ENCODE results near the gene TMEM255A. TPM values are rescaled to one million over a fixed set of nuclear protein-coding genes. Genes with fewer than 3 reads are reported as not detected.

The TMEM255A gene
- polyA plus RNA-seq, 1 donor (not counting 4 experiments of a cell fraction or from before 2014, with no cell fraction given): 0.03 TPM

DNA sequence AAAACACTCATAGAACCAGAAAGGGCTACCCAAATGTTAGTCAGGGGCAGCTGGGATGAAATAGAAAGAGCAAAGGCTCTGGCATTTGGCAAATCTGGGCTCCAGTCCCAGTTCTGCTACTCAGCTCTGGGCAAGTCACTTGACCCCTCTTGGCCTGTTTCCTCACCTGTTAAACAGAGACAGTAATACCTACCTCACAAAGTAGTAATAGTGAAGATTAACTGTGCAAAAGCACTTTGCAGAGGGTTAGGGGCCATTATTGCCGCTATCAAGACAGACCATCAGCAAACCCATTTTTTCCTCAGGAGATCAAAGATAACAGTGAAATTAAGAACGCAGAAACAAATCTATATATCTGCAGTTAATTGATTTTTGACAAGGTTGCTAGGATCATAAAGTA is 40.0 kb downstream of the TMEM255A start:
- peaks cover 5% of the 10 kb centered on the region for H3K4me1 ChIP-seq (ENCODE audit: control insufficient read depth, extremely low read depth, insufficient read depth, low read length)
- H3K9me3 ChIP-seq (ENCODE audit: control insufficient read depth, low read depth, low read length): no peaks in the 10 kb centered on the region
- DNase-seq (ENCODE audit: low read depth, low spot score): no peak
- H3K27ac ChIP-seq (ENCODE audit: control insufficient read depth, insufficient read depth, low read length): no peak overlapping the region
- no peaks in the 10 kb centered on the region for H4K20me1 ChIP-seq (ENCODE audit: control insufficient read depth, extremely low read depth, insufficient read depth, low read length)
- H3K4me2 ChIP-seq (ENCODE audit: control insufficient read depth, extremely low read depth, insufficient read depth, low read depth, low read length): no peak overlapping the region
- dilution Hi-C loops (cut with MboI; ENCODE audit: extremely low pct_ligation_motif_present, low sequenced_read_pairs): no loop called here
- TF ChIP-seq, protein P1, sequence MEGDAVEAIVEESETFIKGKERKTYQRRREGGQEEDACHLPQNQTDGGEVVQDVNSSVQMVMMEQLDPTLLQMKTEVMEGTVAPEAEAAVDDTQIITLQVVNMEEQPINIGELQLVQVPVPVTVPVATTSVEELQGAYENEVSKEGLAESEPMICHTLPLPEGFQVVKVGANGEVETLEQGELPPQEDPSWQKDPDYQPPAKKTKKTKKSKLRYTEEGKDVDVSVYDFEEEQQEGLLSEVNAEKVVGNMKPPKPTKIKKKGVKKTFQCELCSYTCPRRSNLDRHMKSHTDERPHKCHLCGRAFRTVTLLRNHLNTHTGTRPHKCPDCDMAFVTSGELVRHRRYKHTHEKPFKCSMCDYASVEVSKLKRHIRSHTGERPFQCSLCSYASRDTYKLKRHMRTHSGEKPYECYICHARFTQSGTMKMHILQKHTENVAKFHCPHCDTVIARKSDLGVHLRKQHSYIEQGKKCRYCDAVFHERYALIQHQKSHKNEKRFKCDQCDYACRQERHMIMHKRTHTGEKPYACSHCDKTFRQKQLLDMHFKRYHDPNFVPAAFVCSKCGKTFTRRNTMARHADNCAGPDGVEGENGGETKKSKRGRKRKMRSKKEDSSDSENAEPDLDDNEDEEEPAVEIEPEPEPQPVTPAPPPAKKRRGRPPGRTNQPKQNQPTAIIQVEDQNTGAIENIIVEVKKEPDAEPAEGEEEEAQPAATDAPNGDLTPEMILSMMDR (optimal IDR thresholded peaks at IDR 0.05 in 1 of 3, IDR thresholded peaks at IDR 0.05 in 1 of 3, conservative IDR thresholded peaks at IDR 0.05 in 1 of 3; ENCODE audit: extremely low read depth in 1 of 3, insufficient read depth in 2 of 3, low read length in 3 of 3): no peak
- TF ChIP-seq EZH2 (IDR thresholded peaks at IDR 0.05; ENCODE audit: low read length): no peak
- H2AFZ ChIP-seq (ENCODE audit: control insufficient read depth, low read length): no peak overlapping the region
- no peaks in the 10 kb centered on the region for H3K79me2 ChIP-seq (ENCODE audit: control insufficient read depth, insufficient read depth, low read length)
- no peak overlapping the region for H3K4me3 ChIP-seq (ENCODE audit: control insufficient read depth in 2 of 3, extremely low read depth in 1 of 3, insufficient read depth in 2 of 3, low read depth in 1 of 3, low read length in 3 of 3)
- no peaks in the 10 kb centered on the region for H3K9me1 ChIP-seq (ENCODE audit: control insufficient read depth, extremely low read depth, insufficient read depth, low read length)
- H3K36me3 ChIP-seq (ENCODE audit: control insufficient read depth in 2 of 2, extremely low read depth in 1 of 2, insufficient read depth in 2 of 2, low read length in 2 of 2): no peaks in the 10 kb centered on the region
- no peak overlapping the region for H3K9ac ChIP-seq (ENCODE audit: control insufficient read depth, extremely low read depth, insufficient read depth, low read length)
- H3K27me3 ChIP-seq (ENCODE audit: control insufficient read depth, extremely low read depth, insufficient read depth, low read length): no peaks in the 10 kb centered on the region
- FAIRE-seq: no peak

DNA sequence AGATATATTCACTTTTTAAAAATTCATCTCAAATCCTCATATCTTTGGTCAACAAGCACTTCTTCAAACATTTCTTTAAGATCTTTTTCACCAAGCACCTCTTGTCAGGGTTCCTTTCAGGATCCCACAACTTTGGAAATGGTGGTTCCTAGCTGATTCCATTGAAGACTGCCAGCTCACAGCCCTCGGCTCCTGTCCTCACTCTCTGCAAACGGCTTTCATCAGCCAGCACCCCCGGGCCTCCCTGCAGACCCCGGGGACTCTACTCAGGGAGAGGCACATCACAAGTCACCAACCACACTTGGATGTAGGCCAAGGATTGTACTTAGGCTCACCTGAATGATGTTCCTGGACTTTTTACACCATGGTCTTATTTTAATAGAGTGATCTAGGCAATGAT is 40.7 kb downstream of the TMEM255A start:
- H3K4me3 ChIP-seq (ENCODE audit: control insufficient read depth in 2 of 3, extremely low read depth in 1 of 3, insufficient read depth in 2 of 3, low read depth in 1 of 3, low read length in 3 of 3): no peak overlapping the region
- no peaks in the 10 kb centered on the region for H3K36me3 ChIP-seq (ENCODE audit: control insufficient read depth in 2 of 2, extremely low read depth in 1 of 2, insufficient read depth in 2 of 2, low read length in 2 of 2)
- FAIRE-seq (no peak), DNase-seq (ENCODE audit: low read depth, low spot score) (no peak)
- no peak overlapping the region for H3K4me2 ChIP-seq (ENCODE audit: control insufficient read depth, extremely low read depth, insufficient read depth, low read depth, low read length)
- peaks cover 5% of the 10 kb centered on the region for H3K4me1 ChIP-seq (ENCODE audit: control insufficient read depth, extremely low read depth, insufficient read depth, low read length)
- H3K27ac ChIP-seq (ENCODE audit: control insufficient read depth, insufficient read depth, low read length): no peak overlapping the region
- no peaks in the 10 kb centered on the region for H3K9me1 ChIP-seq (ENCODE audit: control insufficient read depth, extremely low read depth, insufficient read depth, low read length)
- dilution Hi-C loops (cut with MboI; ENCODE audit: extremely low pct_ligation_motif_present, low sequenced_read_pairs): no loop called here
- no peaks in the 10 kb centered on the region for H3K79me2 ChIP-seq (ENCODE audit: control insufficient read depth, insufficient read depth, low read length)
- no peaks in the 10 kb centered on the region for H3K27me3 ChIP-seq (ENCODE audit: control insufficient read depth, extremely low read depth, insufficient read depth, low read length)
- H4K20me1 ChIP-seq (ENCODE audit: control insufficient read depth, extremely low read depth, insufficient read depth, low read length): no peaks in the 10 kb centered on the region
- TF ChIP-seq EZH2 (IDR thresholded peaks at IDR 0.05; ENCODE audit: low read length): no peak
- TF ChIP-seq, protein P1 (optimal IDR thresholded peaks at IDR 0.05 in 1 of 3, IDR thresholded peaks at IDR 0.05 in 1 of 3, conservative IDR thresholded peaks at IDR 0.05 in 1 of 3; ENCODE audit: extremely low read depth in 1 of 3, insufficient read depth in 2 of 3, low read length in 3 of 3): no peak
- H2AFZ ChIP-seq (ENCODE audit: control insufficient read depth, low read length): no peak overlapping the region
- H3K9me3 ChIP-seq (ENCODE audit: control insufficient read depth, low read depth, low read length): no peaks in the 10 kb centered on the region
- H3K9ac ChIP-seq (ENCODE audit: control insufficient read depth, extremely low read depth, insufficient read depth, low read length): no peak overlapping the region

Data from keratinocyte (primary cell).